ENCODE measurements around the gene PTPRN2.
"Not testable (repeated sequence)": the region's sequence is repeated elsewhere in the genome, so short reads cannot be mapped to it uniquely, and the experiment has no call there.

PTPRN2 gene

DNA sequence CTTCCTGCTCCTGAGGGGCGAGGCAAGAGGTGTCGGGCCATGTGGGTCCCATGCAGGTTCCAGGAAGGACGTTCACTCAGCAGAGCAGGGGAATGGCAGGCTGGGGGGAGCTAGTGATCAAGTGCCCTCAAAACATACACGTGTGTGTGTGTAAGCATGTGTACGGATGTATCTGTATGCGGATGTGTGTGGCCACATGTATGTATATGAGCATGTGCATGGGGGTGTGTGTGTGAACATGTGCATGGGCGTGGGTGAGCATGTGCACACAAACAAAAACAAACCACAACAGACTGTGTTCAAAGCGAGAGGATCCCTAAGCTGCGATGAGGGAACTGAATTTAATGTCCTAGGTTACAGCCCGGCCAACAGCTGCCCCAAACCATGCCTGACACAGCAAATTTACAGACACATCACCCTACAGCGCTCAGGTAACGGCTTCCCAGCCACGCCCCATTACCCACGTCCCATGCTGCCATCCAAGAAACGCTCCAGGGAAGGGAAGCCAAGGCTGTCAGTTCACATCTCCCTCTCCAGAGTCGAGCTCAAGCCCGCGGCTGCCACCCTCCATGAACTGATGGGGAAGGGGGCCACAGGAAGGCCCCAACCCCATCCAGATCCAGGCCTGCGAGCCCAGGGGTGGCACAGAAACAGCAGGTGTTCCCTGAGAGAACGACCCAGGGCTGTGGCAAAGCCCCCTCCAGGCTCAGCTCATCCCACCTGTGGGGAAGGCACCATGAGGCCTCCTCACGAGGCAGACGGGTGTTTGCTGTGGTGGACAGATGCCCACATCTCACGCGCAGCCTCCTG is 56.6 kb downstream of the PTPRN2 start:
- DNase-seq = peak; percentile 75

DNA sequence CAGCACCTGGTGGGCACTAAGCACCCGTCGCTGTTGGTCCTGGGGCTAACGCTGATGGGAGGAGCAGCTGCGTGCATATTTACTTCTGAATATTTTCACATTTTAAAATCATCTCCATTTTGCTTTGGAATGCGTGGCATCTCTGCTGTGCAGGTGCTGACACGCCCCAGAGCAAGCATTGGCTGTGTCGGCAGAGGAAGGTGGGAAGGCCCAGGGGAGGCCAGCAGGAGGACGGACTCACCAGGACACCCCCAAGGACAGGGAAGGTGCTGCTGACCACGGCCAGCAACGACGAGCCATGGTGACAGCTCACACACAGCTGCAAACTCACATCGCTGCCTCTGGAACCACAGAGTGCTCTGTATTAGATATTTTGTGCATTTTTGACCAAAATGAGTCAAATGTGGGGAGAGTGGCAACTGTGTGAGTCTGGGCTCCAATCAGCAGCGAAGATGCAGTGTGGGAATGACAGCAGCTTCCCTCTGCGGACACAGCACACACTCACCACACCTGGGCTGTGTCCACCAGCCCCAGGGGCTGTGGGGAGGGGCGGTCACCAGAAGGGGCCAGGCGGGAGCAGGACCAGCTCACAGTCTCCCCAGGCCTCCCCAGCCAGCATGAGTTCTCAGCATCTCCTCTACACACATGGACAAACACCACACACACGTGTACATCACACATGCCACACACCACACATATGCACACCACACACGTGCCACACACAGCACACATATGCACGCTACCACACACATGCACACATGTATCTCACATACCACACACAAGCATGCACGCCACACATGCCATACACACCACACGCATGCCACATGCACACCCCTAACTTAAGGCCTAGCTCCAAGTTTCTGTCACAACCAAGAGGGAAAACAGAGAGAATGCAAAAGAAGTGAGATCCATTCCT is 58.2 kb downstream of the PTPRN2 start:
- no peak for DNase-seq

DNA sequence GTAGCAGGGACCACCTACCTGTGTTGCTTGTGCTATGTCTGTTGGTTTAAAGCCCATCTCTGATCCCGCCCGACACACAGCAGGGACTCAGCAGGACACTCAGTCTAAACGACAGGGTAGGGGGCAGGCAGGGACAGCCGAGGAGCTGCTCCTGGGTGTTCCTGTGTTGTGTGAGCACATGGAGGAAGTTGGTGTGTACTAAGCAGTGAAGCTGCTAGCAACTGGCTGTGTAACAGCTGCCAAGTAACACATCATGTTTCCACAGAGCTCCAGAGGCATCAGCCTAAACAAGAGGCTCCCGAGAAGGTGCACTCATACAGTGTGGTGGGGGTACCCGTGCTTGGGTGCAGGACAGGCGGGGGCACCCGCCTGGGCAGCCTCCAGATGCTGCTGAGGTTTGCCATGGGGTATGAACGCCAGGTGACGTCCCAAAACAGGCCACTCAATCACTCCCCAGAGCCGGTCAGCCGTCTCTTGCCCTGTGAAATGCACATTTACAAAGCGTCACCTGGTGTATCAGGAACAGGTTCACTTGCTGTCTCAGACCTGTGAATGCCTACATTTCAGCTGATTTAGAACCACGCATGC is 59.6 kb downstream of the PTPRN2 start:
- no peak for DNase-seq

DNA sequence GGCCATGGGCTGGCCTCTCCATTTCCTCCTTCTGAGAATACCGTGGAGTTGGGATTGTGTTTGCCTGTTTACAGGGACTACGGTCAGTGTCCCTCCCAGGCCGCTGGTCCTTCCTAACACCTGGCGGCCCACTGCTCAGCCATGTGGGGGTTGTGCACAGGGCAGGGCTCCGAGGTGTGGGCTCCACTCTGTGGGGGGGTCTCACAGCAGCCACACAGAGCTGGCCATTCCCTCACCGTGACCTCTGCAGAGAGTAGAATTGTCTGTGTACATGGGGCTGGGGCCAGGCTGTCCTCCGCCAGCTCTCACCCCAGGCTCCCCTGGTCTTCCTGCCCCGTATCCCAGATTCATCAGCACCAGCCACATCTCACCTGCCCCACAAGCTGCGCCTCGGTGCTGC is 60.1 kb downstream of the PTPRN2 start:
- no peak for DNase-seq

DNA sequence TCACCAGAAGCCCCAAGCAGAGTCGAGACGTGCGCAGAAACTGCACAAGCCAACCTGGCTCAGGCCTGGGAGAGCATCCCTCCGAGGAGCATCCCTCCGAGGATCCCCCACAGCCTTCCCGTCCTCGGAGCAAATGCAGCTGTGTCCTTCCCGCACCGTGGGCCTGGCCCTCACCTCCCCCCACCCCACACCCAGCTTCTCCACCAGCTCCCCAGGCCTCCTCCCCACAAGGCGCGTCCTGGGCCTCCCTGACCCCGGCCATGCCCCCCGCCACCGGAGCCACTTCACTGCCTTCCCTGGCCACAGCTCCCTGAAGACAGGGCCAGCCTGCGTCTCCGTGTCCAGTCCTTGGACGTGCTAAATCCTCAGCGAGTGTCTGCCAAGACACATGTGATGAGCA is 60.6 kb downstream of the PTPRN2 start:
- no peak for DNase-seq

DNA sequence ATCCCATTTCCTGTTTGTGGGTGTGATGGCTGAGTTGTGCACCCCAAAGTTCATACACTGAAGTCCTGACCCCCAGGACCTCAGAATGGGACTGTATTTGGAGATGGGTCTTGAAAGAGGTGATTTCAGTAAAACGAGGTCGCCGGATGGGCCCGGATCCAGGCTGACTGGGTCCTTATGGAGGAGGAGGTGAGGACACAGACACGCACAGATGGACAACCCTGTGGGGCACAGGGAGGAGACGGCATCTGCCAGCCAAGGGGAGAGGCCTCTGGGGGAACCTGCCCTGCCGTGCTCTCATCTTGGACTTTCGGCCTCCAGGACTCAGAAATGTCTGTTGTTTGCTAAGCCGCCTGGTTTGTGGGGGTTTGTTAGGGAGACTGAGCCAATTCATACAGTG is 61.1 kb downstream of the PTPRN2 start:
- DNase-seq = no peak

DNA sequence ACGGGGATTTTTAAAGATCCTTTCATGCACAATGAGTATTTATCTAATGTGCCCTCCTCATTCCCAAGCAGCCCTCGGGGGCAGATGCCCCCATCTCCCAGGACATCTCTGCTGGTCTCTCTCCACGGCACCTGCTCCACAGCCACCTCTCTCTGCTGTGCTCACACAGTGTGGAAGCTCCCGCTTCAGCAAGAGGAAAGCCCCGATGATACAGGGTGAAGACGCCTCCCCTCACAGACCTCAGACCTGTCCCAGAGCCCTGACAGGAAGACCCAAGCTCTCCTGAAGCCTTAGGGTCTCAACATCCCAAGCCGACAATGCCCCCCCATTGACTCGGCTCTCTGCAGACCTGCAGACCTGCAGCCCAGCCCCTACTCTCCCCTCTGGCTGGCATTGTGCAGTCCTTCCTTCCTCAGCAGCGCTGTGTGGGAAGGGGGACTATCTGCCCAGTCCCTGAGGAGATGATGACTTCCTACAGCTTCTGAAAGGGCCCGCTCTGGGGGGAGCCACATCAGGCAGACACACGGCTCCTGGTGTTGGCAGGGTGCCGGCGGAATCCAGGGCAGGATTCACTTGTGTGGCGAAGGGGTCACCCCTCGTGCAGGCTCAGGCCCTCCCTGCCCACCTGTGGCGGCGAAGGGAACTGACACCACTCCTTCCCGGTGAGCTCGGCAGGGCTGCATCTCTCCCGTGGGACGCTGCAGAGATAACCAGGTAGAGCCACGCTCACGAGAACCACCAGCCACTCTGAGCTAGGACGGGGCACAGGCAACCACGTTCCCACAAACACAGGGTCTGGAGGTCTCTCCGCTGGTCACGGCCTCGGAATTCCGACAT is 61.8 kb downstream of the PTPRN2 start:
- no peak for DNase-seq

DNA sequence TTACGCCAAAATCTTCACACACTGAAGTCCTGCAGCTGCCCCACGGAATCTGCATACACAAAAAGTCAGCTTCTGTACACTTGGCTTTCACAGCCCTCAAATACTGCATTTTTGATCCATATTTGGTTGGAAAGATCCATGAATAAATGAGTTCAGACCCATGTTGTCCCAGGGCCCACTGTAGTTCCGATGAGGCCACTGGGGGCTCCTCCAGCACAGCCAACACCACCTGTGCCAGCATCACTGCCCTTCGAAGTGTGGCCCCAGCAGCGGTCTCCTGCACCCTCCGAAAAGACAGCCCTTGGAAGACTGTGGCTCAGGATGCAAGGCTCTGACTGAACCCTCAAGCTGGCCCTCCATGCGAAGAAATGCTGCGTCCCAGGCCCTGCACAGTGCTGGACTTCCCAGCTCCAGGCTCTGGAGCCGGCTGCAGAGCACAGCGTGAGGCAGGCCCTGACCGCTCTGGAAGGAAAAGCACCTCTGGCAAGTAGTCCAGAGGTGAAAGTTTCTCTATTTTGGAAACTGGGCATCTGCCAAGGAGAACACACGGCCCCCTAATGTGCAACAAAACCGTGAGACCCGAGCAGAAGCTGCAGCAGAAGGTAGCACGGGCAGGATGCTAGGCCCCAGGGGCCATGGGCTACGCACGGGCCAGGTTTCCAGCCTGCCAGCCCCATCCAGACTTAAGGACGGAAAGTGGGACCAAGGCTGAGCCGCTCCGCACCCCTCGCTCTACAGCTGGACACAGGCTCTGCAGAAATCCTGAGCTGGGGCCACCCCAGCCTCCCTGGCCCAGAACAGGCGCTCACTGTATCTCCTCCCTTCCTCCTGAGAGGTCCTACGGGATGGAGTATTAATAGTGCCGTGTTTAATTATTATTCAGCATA is 62.6 kb downstream of the PTPRN2 start:
- DNase-seq = no peak

DNA sequence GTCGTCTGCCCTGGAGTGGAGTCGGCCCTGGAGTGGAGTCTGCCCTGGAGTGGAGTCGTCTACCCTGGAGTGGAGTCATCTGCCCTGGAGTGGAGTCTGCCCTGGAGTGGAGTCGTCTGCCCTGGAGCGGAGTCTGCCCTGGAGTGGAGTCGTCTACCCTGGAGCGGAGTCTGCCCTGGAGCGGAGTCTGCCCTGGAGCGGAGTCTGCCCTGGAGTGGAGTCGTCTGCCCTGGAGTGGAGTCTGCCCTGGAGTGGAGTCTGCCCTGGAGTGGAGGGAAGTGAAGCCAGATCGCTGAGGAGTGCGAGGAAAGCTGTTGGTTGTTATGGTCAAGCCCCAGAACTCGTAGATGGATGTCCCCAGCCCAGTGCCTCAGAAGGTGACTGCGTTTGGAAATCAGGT is 63.3 kb downstream of the PTPRN2 start:
- DNase-seq = peak; percentile 6

DNA sequence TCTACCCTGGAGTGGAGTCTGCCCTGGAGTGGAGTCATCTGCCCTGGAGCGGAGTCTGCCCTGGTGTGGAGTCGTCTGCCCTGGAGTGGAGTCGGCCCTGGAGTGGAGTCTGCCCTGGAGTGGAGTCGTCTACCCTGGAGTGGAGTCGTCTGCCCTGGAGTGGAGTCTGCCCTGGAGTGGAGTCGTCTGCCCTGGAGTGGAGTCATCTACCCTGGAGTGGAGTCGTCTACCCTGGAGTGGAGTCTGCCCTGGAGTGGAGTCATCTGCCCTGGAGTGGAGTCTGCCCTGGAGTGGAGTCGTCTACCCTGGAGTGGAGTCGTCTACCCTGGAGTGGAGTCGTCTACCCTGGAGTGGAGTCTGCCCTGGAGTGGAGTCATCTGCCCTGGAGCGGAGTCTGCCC is 63.7 kb downstream of the PTPRN2 start:
- DNase-seq = not testable (repeated sequence)

DNA sequence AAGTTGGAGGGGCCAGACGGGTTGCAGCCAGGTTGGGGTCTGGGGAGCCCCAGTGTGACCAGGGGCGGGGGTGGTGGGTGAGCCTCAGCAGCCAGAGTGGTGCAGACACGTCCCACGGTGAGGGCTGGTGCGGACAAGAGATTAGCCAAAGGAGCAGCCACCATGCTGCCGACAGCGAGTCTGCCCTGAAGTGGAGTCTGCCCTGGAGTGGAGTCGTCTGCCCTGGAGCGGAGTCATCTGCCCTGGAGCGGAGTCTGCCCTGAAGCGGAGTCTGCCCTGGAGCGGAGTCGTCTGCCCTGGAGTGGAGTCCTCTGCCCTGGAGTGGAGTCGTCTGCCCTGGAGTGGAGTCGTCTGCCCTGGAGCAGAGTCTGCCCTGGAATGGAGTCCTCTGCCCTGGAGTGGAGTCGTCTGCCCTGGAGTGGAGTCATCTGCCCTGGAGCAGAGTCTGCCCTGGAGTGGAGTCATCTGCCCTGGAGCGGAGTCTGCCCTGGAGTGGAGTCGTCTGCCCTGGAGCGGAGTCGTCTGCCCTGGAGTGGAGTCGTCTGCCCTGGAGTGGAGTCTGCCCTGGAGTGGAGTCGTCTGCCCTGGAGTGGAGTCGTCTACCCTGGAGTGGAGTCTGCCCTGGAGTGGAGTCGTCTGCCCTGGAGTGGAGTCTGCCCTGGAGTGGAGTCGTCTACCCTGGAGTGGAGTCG is 64.3 kb downstream of the PTPRN2 start:
- DNase-seq = not testable (repeated sequence)

DNA sequence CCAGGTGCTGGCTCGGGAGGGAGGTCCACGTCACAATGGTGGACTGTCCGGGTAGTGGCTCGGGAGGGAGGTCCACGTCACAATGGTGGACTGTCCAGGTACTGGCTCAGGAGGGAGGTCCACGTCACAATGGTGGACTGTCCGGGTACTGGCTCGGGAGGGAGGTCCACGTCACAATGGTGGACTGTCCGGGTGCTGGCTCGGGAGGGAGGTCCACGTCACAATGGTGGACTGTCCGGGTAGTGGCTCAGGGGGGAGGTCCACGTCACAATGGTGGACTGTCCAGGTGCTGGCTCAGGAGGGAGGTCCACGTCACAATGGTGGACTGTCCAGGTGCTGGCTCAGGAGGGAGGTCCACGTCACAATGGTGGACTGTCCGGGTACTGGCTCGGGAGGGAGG is 65.8 kb downstream of the PTPRN2 start:
- not testable (repeated sequence) for DNase-seq

DNA sequence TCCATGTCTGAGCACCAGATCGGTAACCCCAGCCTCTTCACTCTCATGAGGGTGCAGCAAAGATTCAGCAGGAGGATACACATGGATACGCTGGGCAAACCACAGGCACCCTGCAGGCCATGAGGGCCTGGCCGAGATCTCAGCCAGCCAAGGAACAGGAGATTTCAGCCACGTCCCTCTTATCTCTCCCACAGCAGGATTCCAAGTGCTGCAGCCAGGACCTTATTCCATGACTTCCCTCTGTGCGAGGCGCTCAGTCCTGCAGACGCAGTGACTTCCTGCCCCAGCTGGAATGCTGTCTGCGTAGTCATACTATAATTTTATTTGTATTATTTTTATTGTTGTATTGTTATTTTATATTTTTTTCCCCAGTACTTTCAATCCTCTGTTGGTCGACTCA is 66.8 kb downstream of the PTPRN2 start:
- DNase-seq = no peak

DNA sequence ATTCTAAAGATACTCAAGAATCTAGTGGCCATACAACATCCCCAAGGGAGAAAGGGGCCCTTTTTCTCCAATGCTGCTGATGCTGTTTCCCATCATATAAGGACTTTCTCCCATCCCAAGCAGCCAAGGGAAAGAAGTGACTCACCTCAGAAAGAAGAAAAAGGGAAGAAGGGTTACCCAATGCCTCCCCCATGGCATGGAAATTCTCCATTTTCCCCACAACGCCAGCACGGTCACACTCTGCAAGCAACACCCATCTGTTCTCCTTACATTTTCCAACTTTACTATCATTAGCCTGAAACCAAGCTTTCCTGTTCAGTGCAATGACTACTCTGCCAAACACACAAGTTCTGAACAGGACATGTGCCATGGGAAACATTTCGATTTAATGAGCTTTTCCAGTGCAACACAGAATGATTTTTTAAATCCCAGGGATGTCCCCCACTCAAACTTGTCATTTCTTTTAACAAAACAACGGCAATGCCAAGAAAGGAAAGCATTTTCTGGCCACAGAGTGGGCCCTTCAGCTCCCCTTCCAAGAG is 67.9 kb downstream of the PTPRN2 start:
- DNase-seq = no peak

DNA sequence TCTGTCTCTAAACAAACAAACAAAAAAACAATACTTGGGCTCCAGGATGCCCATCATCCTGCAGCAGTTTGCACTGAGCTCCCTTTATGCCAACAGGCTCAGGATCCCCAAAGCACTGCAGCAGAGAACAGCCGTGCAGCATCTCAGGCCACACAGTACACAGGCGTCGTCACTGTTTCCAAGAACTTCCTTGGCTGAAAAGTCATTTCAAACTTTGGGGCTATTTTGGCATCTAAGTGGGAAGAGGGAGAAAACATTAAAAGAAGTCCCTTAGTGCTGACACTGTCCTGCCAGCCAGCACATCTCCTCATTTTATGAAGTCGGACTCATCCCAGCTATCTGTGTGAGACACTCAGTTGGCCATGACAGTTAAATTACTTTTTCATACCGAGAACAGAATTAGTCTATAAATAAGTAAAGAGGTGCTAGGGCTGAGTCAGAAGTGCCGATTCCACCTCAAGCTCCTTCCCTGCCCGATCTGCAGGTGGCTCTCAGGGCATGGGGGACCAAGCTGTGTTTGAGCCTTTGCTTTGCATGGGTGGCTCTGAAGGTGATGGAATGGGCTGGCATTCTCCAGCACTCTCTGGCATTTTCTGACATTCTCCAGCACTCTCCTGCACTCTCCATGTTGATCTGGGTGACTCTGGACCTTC is 68.5 kb downstream of the PTPRN2 start:
- no peak for DNase-seq

DNA sequence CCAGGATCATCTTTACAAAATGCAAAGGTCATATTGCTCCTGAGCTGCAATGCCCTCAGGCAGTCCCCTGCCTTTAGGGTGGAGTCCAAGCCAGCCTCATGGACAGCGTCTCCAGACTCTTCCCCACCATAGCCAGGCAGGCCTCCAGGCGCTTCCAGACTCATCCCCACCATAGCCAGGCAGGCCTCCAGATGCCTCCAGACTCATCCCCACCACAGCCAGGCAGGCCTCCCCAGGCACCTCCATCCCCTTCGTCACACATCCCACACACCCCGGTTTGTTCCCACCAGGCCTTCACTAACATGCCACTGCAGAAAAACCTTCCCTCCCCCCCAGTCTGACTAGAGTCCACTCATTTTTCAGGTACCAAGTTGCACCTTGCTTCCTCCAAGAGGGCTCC is 70.1 kb downstream of the PTPRN2 start:
- DNase-seq = no peak

DNA sequence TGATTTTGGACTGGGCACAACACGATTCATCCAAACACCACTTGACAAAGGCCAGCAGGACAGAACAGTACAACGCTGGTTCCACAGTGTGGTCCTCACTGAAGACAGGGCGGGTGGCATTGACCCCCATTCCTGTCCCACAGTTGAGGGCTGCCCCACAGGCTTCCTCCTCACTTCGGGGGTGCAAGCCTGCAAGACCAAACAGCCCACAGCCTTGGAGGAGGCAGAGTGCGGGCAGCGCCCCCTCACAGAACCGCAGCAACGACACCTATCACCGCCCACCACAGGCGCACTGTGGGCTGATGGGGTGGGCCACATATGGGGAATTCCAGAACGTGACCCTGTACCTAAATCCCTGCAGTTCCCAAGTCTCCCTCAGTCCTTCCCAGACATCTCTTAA is 70.6 kb downstream of the PTPRN2 start:
- DNase-seq = no peak

DNA sequence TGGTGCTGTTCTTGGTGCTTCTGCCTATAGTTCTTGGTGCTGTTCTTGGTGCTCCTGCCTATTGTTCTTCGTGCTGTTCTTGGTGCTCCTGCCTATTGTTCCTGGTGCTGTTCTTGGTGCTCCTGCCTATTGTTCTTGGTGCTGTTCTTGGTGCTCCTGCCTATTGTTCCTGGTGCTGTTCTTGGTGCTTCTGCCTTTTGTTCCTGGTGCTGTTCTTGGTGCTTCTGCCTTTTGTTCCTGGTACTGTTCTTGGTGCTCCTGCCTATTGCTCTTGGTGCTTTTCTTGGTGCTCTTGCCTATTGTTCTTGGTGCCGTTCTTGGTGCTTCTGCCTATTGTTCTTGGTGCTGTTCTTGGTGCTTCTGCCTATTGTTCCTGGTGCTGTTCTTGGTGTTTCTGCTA is 71.1 kb downstream of the PTPRN2 start:
- DNase-seq = no peak

DNA sequence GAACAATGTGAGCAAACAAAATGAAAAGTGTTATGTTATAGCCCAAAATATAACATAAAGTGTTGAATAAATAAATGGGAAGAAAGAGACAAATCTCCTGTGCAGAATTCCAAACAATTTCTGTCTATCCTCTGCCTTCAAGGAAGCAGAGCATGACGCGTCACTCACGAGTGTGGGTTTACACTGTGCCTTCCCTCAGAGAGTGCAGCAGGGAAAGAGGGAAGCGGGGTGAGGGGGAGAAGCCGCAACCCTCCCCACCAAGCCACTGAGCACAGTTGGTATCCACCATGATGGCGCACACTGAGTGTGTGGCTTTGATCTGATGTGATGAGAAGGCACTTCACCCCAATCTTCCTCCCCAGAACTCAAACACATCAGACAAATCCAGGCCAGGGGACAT is 74.8 kb downstream of the PTPRN2 start:
- DNase-seq = no peak

DNA sequence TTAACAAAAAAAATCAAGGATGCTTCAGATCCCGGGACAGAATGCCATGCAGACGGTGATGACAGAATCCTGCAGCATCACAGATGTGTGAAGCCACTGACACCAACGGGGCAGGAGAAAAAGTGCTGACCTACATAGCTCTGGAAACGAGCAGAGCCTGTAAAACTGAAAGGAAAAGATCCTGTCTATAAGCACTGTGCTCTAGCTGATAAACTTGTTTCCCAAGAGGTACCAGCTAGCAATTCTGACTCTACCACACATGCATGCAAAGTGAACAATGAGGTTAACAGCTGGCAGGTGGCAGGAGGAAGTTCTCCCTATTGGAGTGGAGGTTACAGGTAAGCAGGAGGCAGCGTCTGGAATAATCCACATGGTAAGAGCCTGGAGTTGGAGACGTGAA is 75.6 kb downstream of the PTPRN2 start:
- DNase-seq = no peak
